ENCODE data around the gene USP25. TPM values are rescaled to one million over a fixed set of nuclear protein-coding genes. Genes with fewer than 3 reads are reported as not detected.
A peak's percentile ranks its signal among the peaks of the same experiment; 100 is the strongest.

Gene USP25
- total RNA-seq, 4 donors from 2014 or later, result 99.4 to 130 (median 107) TPM

DNA sequence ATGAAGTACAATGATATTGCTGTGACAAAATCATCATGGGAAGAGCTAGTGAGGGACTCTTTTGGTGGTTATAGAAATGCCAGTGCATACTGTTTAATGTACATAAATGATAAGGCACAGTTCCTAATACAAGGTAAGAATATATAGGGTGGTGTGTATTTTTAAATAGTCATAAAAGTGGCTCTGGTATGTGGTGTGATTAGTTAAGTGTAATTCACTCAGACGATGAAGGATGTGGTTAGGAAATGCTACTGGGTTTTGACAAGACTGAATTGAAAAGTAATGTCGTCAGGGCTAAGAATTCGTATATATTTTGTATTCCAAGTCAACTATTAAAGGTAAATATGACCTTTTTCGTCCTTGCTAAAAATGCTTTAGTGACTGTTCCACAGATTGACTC, 101.7 kb downstream of the USP25 start:
- in situ Hi-C loops (cut with MboI; ENCODE audit: low sequenced_read_pairs in 4 of 4), result loop anchor here in 1 of 4 donors (25.0 kb wide), 1 partner anchor 344 kb away; no protein-coding TSS in a partner anchor
- no peaks in the 10 kb centered on the region for H3K27me3 ChIP-seq
- no peak for ATAC-seq
- H3K9me3 ChIP-seq, result no peaks in the 10 kb centered on the region
- H3K27ac ChIP-seq, result no peak overlapping the region
- H3K4me1 ChIP-seq, result peaks cover 8 to 16% of the 10 kb centered on the region in 2 donors
- H3K36me3 ChIP-seq, result peaks cover 0 to 23% of the 10 kb centered on the region in 2 donors
- intact Hi-C loops (cut with DNase I; ENCODE audit: low total_unique reads), result no loop called here
- no peak overlapping the region for H3K4me3 ChIP-seq
- DNase-seq, result no peak
- no peak for TF ChIP-seq POLR2A (IDR thresholded peaks at IDR 0.05)
- TF ChIP-seq, protein P1, sequence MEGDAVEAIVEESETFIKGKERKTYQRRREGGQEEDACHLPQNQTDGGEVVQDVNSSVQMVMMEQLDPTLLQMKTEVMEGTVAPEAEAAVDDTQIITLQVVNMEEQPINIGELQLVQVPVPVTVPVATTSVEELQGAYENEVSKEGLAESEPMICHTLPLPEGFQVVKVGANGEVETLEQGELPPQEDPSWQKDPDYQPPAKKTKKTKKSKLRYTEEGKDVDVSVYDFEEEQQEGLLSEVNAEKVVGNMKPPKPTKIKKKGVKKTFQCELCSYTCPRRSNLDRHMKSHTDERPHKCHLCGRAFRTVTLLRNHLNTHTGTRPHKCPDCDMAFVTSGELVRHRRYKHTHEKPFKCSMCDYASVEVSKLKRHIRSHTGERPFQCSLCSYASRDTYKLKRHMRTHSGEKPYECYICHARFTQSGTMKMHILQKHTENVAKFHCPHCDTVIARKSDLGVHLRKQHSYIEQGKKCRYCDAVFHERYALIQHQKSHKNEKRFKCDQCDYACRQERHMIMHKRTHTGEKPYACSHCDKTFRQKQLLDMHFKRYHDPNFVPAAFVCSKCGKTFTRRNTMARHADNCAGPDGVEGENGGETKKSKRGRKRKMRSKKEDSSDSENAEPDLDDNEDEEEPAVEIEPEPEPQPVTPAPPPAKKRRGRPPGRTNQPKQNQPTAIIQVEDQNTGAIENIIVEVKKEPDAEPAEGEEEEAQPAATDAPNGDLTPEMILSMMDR (IDR thresholded peaks at IDR 0.05 in 4 of 5, conservative IDR thresholded peaks at IDR 0.05 in 1 of 5), result no peak

DNA sequence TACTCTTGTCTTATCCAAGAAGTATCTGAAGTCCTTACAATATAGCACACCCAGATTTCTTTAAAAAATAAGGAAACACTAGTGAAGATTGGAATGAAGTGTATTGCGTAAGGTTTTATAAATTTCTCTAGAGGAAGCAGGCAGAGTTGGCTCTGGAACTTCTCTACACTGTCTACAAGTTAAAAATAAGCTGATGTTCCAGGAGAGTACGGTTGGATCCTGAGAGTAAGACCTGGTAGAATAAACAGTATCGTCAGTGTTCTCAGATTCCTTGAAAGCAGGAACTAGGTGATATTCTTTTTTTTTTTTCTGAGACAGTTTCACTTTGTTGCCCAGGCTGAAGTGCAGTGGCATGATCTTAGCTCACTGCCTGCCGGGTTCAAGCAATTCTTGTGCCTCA, 107.9 kb downstream of the USP25 start:
- intact Hi-C loops (cut with DNase I; ENCODE audit: low total_unique reads), result no loop called here
- TF ChIP-seq, protein P1 (IDR thresholded peaks at IDR 0.05 in 4 of 5, conservative IDR thresholded peaks at IDR 0.05 in 1 of 5), result no peak
- TF ChIP-seq POLR2A (IDR thresholded peaks at IDR 0.05), result no peak
- Histone ChIP-seq H3K27me3 (no peaks in the 10 kb centered on the region), H3K36me3 (peaks cover 0 to 22% of the 10 kb centered on the region in 2 donors), H3K9me3 (no peaks in the 10 kb centered on the region), H3K4me3 (no peak overlapping the region), H3K4me1 (peaks cover 12 to 13% of the 10 kb centered on the region in 2 donors), H3K27ac (peak overlapping the region; percentile 35 to 80 (median 66))
- in situ Hi-C loops (cut with MboI; ENCODE audit: low sequenced_read_pairs in 4 of 4), result loop anchor here in 1 of 4 donors (25.0 kb wide), 1 partner anchor 350 kb away; no protein-coding TSS in a partner anchor
- DNase-seq (peak in 1 of 2 donors; percentile 19), ATAC-seq (peak; percentile 89 to 99)

DNA sequence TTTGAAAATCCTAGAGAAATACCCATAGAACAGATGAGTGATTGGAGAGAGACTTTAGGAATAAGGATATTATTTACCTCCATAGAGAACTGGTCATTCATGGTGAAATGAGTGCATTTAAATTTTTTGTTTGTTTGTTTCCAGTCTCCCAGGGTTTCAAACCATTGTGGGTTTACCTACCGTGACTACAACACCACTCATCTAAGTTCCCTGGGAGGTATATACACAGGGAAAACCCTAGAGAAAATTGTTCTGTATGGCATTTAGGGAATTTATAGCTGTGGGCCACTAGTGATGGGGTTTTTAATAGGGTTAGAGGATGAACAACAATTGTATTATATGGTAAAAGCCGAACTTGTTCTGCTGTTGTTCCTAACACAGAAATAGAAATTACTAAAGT, 109.2 kb downstream of the USP25 start:
- Histone ChIP-seq H3K9me3 (no peaks in the 10 kb centered on the region), H3K4me3 (no peak overlapping the region), H3K27me3 (no peaks in the 10 kb centered on the region), H3K4me1 (peaks cover 12 to 13% of the 10 kb centered on the region in 2 donors), H3K27ac (no peak overlapping the region), H3K36me3 (peaks cover 0 to 20% of the 10 kb centered on the region in 2 donors)
- DNase-seq (no peak), ATAC-seq (no peak)
- no peak for TF ChIP-seq POLR2A (IDR thresholded peaks at IDR 0.05)
- TF ChIP-seq, protein P1 (IDR thresholded peaks at IDR 0.05 in 4 of 5, conservative IDR thresholded peaks at IDR 0.05 in 1 of 5), result no peak
- in situ Hi-C loops (cut with MboI; ENCODE audit: low sequenced_read_pairs in 4 of 4), result loop anchor here in 1 of 4 donors (25.0 kb wide), 1 partner anchor 352 kb away; no protein-coding TSS in a partner anchor
- intact Hi-C loops (cut with DNase I; ENCODE audit: low total_unique reads), result no loop called here

DNA sequence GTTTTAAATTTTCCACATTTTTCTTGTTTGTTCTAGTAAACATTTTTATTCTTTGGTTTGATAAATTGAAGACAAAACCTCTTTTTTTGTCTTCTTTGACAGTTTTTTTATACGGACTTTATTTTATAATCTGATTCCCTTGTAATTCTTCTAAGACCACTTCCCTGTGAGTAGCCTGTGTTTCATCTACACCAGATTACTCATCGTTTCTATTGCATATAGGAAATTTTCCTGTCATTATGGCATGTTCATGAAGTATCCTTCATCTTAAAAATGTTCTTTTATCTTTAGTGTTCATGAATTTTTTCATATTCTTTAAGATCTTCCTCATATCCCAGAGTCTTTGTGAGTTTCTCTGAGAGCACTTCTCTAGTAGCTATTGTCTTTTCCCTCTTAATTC, 109.8 kb downstream of the USP25 start:
- ATAC-seq (no peak), DNase-seq (no peak)
- H3K36me3 ChIP-seq, result peaks cover 0 to 17% of the 10 kb centered on the region in 2 donors
- in situ Hi-C loops (cut with MboI; ENCODE audit: low sequenced_read_pairs in 4 of 4) (loop anchor here in 1 of 4 donors (25.0 kb wide), 1 partner anchor 352 kb away; no protein-coding TSS in a partner anchor), intact Hi-C loops (cut with DNase I; ENCODE audit: low total_unique reads) (no loop called here)
- H3K27ac ChIP-seq, result no peak overlapping the region
- no peak overlapping the region for H3K4me3 ChIP-seq
- H3K4me1 ChIP-seq, result peaks cover 12 to 13% of the 10 kb centered on the region in 2 donors
- H3K9me3 ChIP-seq, result no peaks in the 10 kb centered on the region
- no peak for TF ChIP-seq POLR2A (IDR thresholded peaks at IDR 0.05)
- TF ChIP-seq, protein P1 (IDR thresholded peaks at IDR 0.05 in 4 of 5, conservative IDR thresholded peaks at IDR 0.05 in 1 of 5), result no peak
- H3K27me3 ChIP-seq, result no peaks in the 10 kb centered on the region
